ENCODE data around the gene ODF2.
"Not testable (repeated sequence)": the region's sequence is repeated elsewhere in the genome, so short reads cannot be mapped to it uniquely, and the experiment has no call there.

ODF2 gene

GRCh38 chr9:128434340-128434739, 21.5 kb upstream of the ODF2 start:
- no peak for DNase-seq (ENCODE audit: low spot score)
- ATAC-seq (ENCODE audit: low read depth) = no peak
- no peak overlapping the region for H3K27ac ChIP-seq (ENCODE audit: poor library complexity, severe bottlenecking)
- no peaks in the 10 kb centered on the region for H3K4me1 ChIP-seq (ENCODE audit: insufficient read depth, poor library complexity, severe bottlenecking)
- H3K9me3 ChIP-seq (ENCODE audit: severe bottlenecking) = no peaks in the 10 kb centered on the region
- no peak for TF ChIP-seq CTCF (IDR thresholded peaks at IDR 0.05; ENCODE audit: poor library complexity, severe bottlenecking)
- no peaks in the 10 kb centered on the region for H3K27me3 ChIP-seq (ENCODE audit: insufficient read depth, poor library complexity, severe bottlenecking)
- H3K4me3 ChIP-seq (ENCODE audit: severe bottlenecking) = no peak overlapping the region
- no peaks in the 10 kb centered on the region for H3K36me3 ChIP-seq (ENCODE audit: low read depth)

GRCh38 chr9:128435611-128436010, 20.2 kb upstream of the ODF2 start:
- Histone ChIP-seq H3K36me3 (ENCODE audit: low read depth) (no peaks in the 10 kb centered on the region), H3K27me3 (ENCODE audit: insufficient read depth, poor library complexity, severe bottlenecking) (no peaks in the 10 kb centered on the region), H3K4me1 (ENCODE audit: insufficient read depth, poor library complexity, severe bottlenecking) (no peaks in the 10 kb centered on the region), H3K9me3 (ENCODE audit: severe bottlenecking) (no peaks in the 10 kb centered on the region), H3K4me3 (ENCODE audit: severe bottlenecking) (no peak overlapping the region), H3K27ac (ENCODE audit: poor library complexity, severe bottlenecking) (no peak overlapping the region)
- ATAC-seq (ENCODE audit: low read depth) (no peak), DNase-seq (ENCODE audit: low spot score) (no peak)
- no peak for TF ChIP-seq CTCF (IDR thresholded peaks at IDR 0.05; ENCODE audit: poor library complexity, severe bottlenecking)

GRCh38 chr9:128438343-128439109, 17.3 kb upstream of the ODF2 start:
- Histone ChIP-seq H3K36me3 (ENCODE audit: low read depth) (no peaks in the 10 kb centered on the region), H3K9me3 (ENCODE audit: severe bottlenecking) (no peaks in the 10 kb centered on the region), H3K27ac (ENCODE audit: poor library complexity, severe bottlenecking) (no peak overlapping the region), H3K4me1 (ENCODE audit: insufficient read depth, poor library complexity, severe bottlenecking) (no peaks in the 10 kb centered on the region), H3K4me3 (ENCODE audit: severe bottlenecking) (no peak overlapping the region), H3K27me3 (ENCODE audit: insufficient read depth, poor library complexity, severe bottlenecking) (no peaks in the 10 kb centered on the region)
- TF ChIP-seq CTCF (IDR thresholded peaks at IDR 0.05; ENCODE audit: poor library complexity, severe bottlenecking) = peak; percentile 96
- peak; percentile 79 for ATAC-seq (ENCODE audit: low read depth)
- DNase-seq (ENCODE audit: low spot score) = no peak

GRCh38 chr9:128439273-128439672, 16.5 kb upstream of the ODF2 start:
- no peak for TF ChIP-seq CTCF (IDR thresholded peaks at IDR 0.05; ENCODE audit: poor library complexity, severe bottlenecking)
- H3K27me3 ChIP-seq (ENCODE audit: insufficient read depth, poor library complexity, severe bottlenecking) = no peaks in the 10 kb centered on the region
- no peak overlapping the region for H3K27ac ChIP-seq (ENCODE audit: poor library complexity, severe bottlenecking)
- no peak overlapping the region for H3K4me3 ChIP-seq (ENCODE audit: severe bottlenecking)
- H3K4me1 ChIP-seq (ENCODE audit: insufficient read depth, poor library complexity, severe bottlenecking) = no peaks in the 10 kb centered on the region
- H3K9me3 ChIP-seq (ENCODE audit: severe bottlenecking) = no peaks in the 10 kb centered on the region
- ATAC-seq (ENCODE audit: low read depth) (no peak), DNase-seq (ENCODE audit: low spot score) (no peak)
- no peaks in the 10 kb centered on the region for H3K36me3 ChIP-seq (ENCODE audit: low read depth)

GRCh38 chr9:128442150-128442549, 13.7 kb upstream of the ODF2 start:
- no peak for ATAC-seq (ENCODE audit: low read depth)
- no peak for TF ChIP-seq CTCF (IDR thresholded peaks at IDR 0.05; ENCODE audit: poor library complexity, severe bottlenecking)

GRCh38 chr9:128446505-128446904, 9.3 kb upstream of the ODF2 start:
- not testable (repeated sequence) for H3K4me1 ChIP-seq (ENCODE audit: insufficient read depth, poor library complexity, severe bottlenecking); DNase-seq (ENCODE audit: low spot score)

More at GRCh38 chr9:128442150-128442549, 13.7 kb upstream of the ODF2 start:
- Histone ChIP-seq H3K36me3 (ENCODE audit: low read depth) (no peaks in the 10 kb centered on the region), H3K9me3 (ENCODE audit: severe bottlenecking) (no peaks in the 10 kb centered on the region), H3K4me1 (ENCODE audit: insufficient read depth, poor library complexity, severe bottlenecking) (no peaks in the 10 kb centered on the region), H3K4me3 (ENCODE audit: severe bottlenecking) (no peak overlapping the region), H3K27me3 (ENCODE audit: insufficient read depth, poor library complexity, severe bottlenecking) (no peaks in the 10 kb centered on the region), H3K27ac (ENCODE audit: poor library complexity, severe bottlenecking) (no peak overlapping the region)
- DNase-seq (ENCODE audit: low spot score) = no peak

More at GRCh38 chr9:128446505-128446904, 9.3 kb upstream of the ODF2 start:
- H3K36me3 ChIP-seq (ENCODE audit: low read depth); H3K27ac ChIP-seq (ENCODE audit: poor library complexity, severe bottlenecking); ATAC-seq (ENCODE audit: low read depth); H3K9me3 ChIP-seq (ENCODE audit: severe bottlenecking); H3K27me3 ChIP-seq (ENCODE audit: insufficient read depth, poor library complexity, severe bottlenecking); H3K4me3 ChIP-seq (ENCODE audit: severe bottlenecking): not testable (repeated sequence)

All from RWPE2 (cell line).